Mesendoderm (in vitro differentiated cells): ENCODE data around the gene IL2RA.

Source experiments
- DNase-seq: peaks from one replicate; pipeline ENCODE4 v3.0.0; 2013
- H2AK5ac ChIP-seq: 2 replicates; pipeline ENCODE4 v1.6.1; 2013; ENCODE audit warnings: low read length, inconsistent platforms
- H2BK120ac ChIP-seq: 2 replicates; pipeline ENCODE4 v1.6.1; 2013; ENCODE audit warnings: low read depth, mild to moderate bottlenecking, low read length, moderate library complexity, mixed read lengths
- H2BK15ac ChIP-seq: replicated peaks from 2 replicates; pipeline ENCODE4 v1.6.1; 2013; ENCODE audit warnings: low read depth, mild to moderate bottlenecking, moderate library complexity
- H2BK5ac ChIP-seq: 2 replicates; pipeline ENCODE4 v1.6.1; 2013; ENCODE audit warnings: low read length, inconsistent platforms
- H3K18ac ChIP-seq: 2 replicates; pipeline ENCODE4 v1.6.1; 2013; ENCODE audit warnings: mild to moderate bottlenecking, low read length, mixed read lengths
- H3K23ac ChIP-seq: one replicate; pipeline ENCODE4 v1.6.1; 2013; ENCODE audit warnings: low read length
- H3K27ac ChIP-seq: 2 replicates; pipeline ENCODE4 v1.5.1; 2013; ENCODE audit warnings: low read depth, mild to moderate bottlenecking, inconsistent platforms, low read length, moderate library complexity
- H3K27me3 ChIP-seq: 2 replicates; pipeline ENCODE4 v1.6.1; 2013; ENCODE audit warnings: low read length, control low read depth, mild to moderate bottlenecking, inconsistent platforms; ENCODE audit not compliant: insufficient read depth, poor library complexity
- H3K36me3 ChIP-seq: 2 replicates; pipeline ENCODE4 v1.6.1; 2013; ENCODE audit warnings: low read length, inconsistent platforms; ENCODE audit not compliant: control insufficient read depth, insufficient read depth
- H3K4ac ChIP-seq: one replicate; pipeline ENCODE4 v1.6.1; 2013; ENCODE audit warnings: low read depth, mild to moderate bottlenecking, low read length, moderate library complexity
- H3K4me1 ChIP-seq: 2 replicates; pipeline ENCODE4 v1.6.1; 2013; ENCODE audit warnings: low read depth, low read length, inconsistent platforms; ENCODE audit not compliant: control insufficient read depth
- H3K4me2 ChIP-seq: 2 replicates; pipeline ENCODE4 v1.6.1; 2013; ENCODE audit warnings: low read length
- H3K4me3 ChIP-seq: 2 replicates; pipeline ENCODE4 v1.5.1; 2013; ENCODE audit warnings: mild to moderate bottlenecking, low read length
- H3K56ac ChIP-seq: one replicate; pipeline ENCODE4 v1.6.1; 2013; ENCODE audit warnings: low read length
- H3K79me1 ChIP-seq: 2 replicates; pipeline ENCODE4 v1.6.1; 2013; ENCODE audit warnings: low read length, inconsistent platforms
- H3K79me2 ChIP-seq: 2 replicates; pipeline ENCODE4 v1.6.1; 2013; ENCODE audit warnings: mild to moderate bottlenecking, low read length; ENCODE audit not compliant: control insufficient read depth, insufficient read depth
- H3K9ac ChIP-seq: 2 replicates; pipeline ENCODE4 v1.6.1; 2013; ENCODE audit warnings: low read length, inconsistent platforms
- H4K5ac ChIP-seq: one replicate; pipeline ENCODE4 v1.6.1; 2013; ENCODE audit warnings: low read length
- H4K8ac ChIP-seq: one replicate; pipeline ENCODE4 v1.6.1; 2013; ENCODE audit warnings: low read depth, mild to moderate bottlenecking, control low read depth, low read length, moderate library complexity
- WGBS: extraction: QIAGEN DNeasy Blood & Tissue Kit; methylation state at CpG from one replicate; pipeline ENCODE4 v1.1.7; 2013; ENCODE audit warnings: low lambda C conversion rate, missing lambda C conversion rate; ENCODE audit not compliant: insufficient coverage; ENCODE audit errors: extremely low coverage; 5-methylcytosine and 5-hydroxymethylcytosine counted together

Gene IL2RA

GRCh38 chr10:6052247-6053221, 9.6 kb downstream of the IL2RA start:
- Histone ChIP-seq H3K4me3 (no peak overlapping the region), H3K79me1 (no peaks in the 10 kb centered on the region), H3K36me3 (no peaks in the 10 kb centered on the region), H3K27ac (no peak overlapping the region), H3K23ac (no peak overlapping the region), H3K79me2 (no peaks in the 10 kb centered on the region), H3K4ac (no peak overlapping the region), H3K4me2 (no peak overlapping the region), H3K56ac (no peak overlapping the region), H3K27me3 (no peaks in the 10 kb centered on the region), H3K9ac (no peak overlapping the region), H4K5ac (no peak overlapping the region), H2AK5ac (no peak overlapping the region), H2BK120ac (no peak overlapping the region), H2BK5ac (no peak overlapping the region), H4K8ac (no peak overlapping the region), H3K4me1 (no peaks in the 10 kb centered on the region), H3K18ac (no peak overlapping the region), H2BK15ac (no peak overlapping the region)
- WGBS = no CpG with 5 or more reads among the region's 17 CpGs
- no peak for DNase-seq

- H3K4me2 ChIP-seq = no peak overlapping the region
- H3K18ac ChIP-seq = no peak overlapping the region
- no peaks in the 10 kb centered on the region for H3K4me1 ChIP-seq
- H2BK15ac ChIP-seq = no peak overlapping the region
- no peak overlapping the region for H3K4ac ChIP-seq
- no peaks in the 10 kb centered on the region for H3K36me3 ChIP-seq
- no peak overlapping the region for H3K9ac ChIP-seq
- H3K4me3 ChIP-seq = no peak overlapping the region
- no peak overlapping the region for H2AK5ac ChIP-seq
- no peak overlapping the region for H4K8ac ChIP-seq
- H3K56ac ChIP-seq = no peak overlapping the region
- H2BK5ac ChIP-seq = no peak overlapping the region
- no peak overlapping the region for H2BK120ac ChIP-seq
- no peaks in the 10 kb centered on the region for H3K79me1 ChIP-seq
- no peaks in the 10 kb centered on the region for H3K79me2 ChIP-seq
- DNase-seq = peak; percentile 38
- no peak overlapping the region for H3K27ac ChIP-seq
- no CpG with 5 or more reads among the region's 18 CpGs for WGBS
- no peak overlapping the region for H3K23ac ChIP-seq
- no peak overlapping the region for H4K5ac ChIP-seq
- H3K27me3 ChIP-seq = no peaks in the 10 kb centered on the region
These were observed 11.2 kb downstream of the IL2RA start for GRCh38 chr10:6050801-6051445.

- H3K27ac ChIP-seq = no peak overlapping the region
- H2AK5ac ChIP-seq = no peak overlapping the region
- no peak overlapping the region for H3K9ac ChIP-seq
- WGBS = no CpG with 5 or more reads among the region's 2 CpGs
- H2BK5ac ChIP-seq = no peak overlapping the region
- no peaks in the 10 kb centered on the region for H3K79me2 ChIP-seq
- H3K56ac ChIP-seq = no peak overlapping the region
- no peak overlapping the region for H3K23ac ChIP-seq
- H3K4me1 ChIP-seq = no peaks in the 10 kb centered on the region
- H3K18ac ChIP-seq = no peak overlapping the region
- no peak overlapping the region for H2BK120ac ChIP-seq
- no peak overlapping the region for H3K4me3 ChIP-seq
- no peak overlapping the region for H3K4me2 ChIP-seq
- DNase-seq = no peak
- H3K4ac ChIP-seq = no peak overlapping the region
- no peak overlapping the region for H4K5ac ChIP-seq
- no peaks in the 10 kb centered on the region for H3K36me3 ChIP-seq
- H2BK15ac ChIP-seq = no peak overlapping the region
- H4K8ac ChIP-seq = no peak overlapping the region
- H3K27me3 ChIP-seq = no peaks in the 10 kb centered on the region
- no peaks in the 10 kb centered on the region for H3K79me1 ChIP-seq
These were observed 13.2 kb downstream of the IL2RA start for GRCh38 chr10:6049031-6049400.

- H4K5ac ChIP-seq = no peak overlapping the region
- H3K4me3 ChIP-seq = no peak overlapping the region
- H3K36me3 ChIP-seq = no peaks in the 10 kb centered on the region
- H3K79me1 ChIP-seq = no peaks in the 10 kb centered on the region
- H2BK15ac ChIP-seq = no peak overlapping the region
- H3K9ac ChIP-seq = no peak overlapping the region
- no peak overlapping the region for H3K4ac ChIP-seq
- H3K18ac ChIP-seq = no peak overlapping the region
- DNase-seq = no peak
- H3K27me3 ChIP-seq = no peaks in the 10 kb centered on the region
- no peak overlapping the region for H4K8ac ChIP-seq
- H2BK5ac ChIP-seq = no peak overlapping the region
- H3K4me1 ChIP-seq = no peaks in the 10 kb centered on the region
- H3K56ac ChIP-seq = no peak overlapping the region
- H2BK120ac ChIP-seq = no peak overlapping the region
- H3K4me2 ChIP-seq = no peak overlapping the region
- no peak overlapping the region for H3K27ac ChIP-seq
- no peak overlapping the region for H3K23ac ChIP-seq
- H2AK5ac ChIP-seq = no peak overlapping the region
- no CpG with 5 or more reads among the region's 7 CpGs for WGBS
- no peaks in the 10 kb centered on the region for H3K79me2 ChIP-seq
These were observed 13.7 kb downstream of the IL2RA start for GRCh38 chr10:6048281-6049030.

- no peak overlapping the region for H2BK120ac ChIP-seq
- H3K27ac ChIP-seq = no peak overlapping the region
- H3K79me1 ChIP-seq = no peaks in the 10 kb centered on the region
- no peak overlapping the region for H2BK5ac ChIP-seq
- no peak overlapping the region for H3K4me2 ChIP-seq
- no peak overlapping the region for H3K18ac ChIP-seq
- H2BK15ac ChIP-seq = no peak overlapping the region
- no peaks in the 10 kb centered on the region for H3K36me3 ChIP-seq
- no peaks in the 10 kb centered on the region for H3K27me3 ChIP-seq
- no peaks in the 10 kb centered on the region for H3K79me2 ChIP-seq
- H3K56ac ChIP-seq = no peak overlapping the region
- H3K4me1 ChIP-seq = no peaks in the 10 kb centered on the region
- H3K9ac ChIP-seq = no peak overlapping the region
- H4K5ac ChIP-seq = no peak overlapping the region
- H3K4ac ChIP-seq = no peak overlapping the region
- H2AK5ac ChIP-seq = no peak overlapping the region
- no peak for DNase-seq
- no peak overlapping the region for H4K8ac ChIP-seq
- no peak overlapping the region for H3K4me3 ChIP-seq
- H3K23ac ChIP-seq = no peak overlapping the region
- no CpG with 5 or more reads among the region's 7 CpGs for WGBS
These were observed 14.3 kb downstream of the IL2RA start for GRCh38 chr10:6047847-6048246.
